Breast epithelium (tissue), 3 donors: ENCODE data around the gene KCNH2.

Source experiments
- CTCF ChIP-seq, 3 donors: fragments of 450-650 bp; IDR thresholded peaks; one replicate each; pipeline ENCODE4 v1.5.1; 2016 to 2017; ENCODE audit warnings: antibody characterized with exemption in 3 of 3, mild to moderate bottlenecking in 3 of 3, moderate library complexity in 3 of 3
- POLR2A ChIP-seq: fragments of 450-650 bp; IDR thresholded peaks from one replicate; pipeline ENCODE4 v1.6.1; 2016; ENCODE audit warnings: antibody characterized with exemption, mild to moderate bottlenecking, moderate library complexity
- POLR2AphosphoS5 ChIP-seq, 3 donors: sonication (generic); formaldehyde crosslinking; IDR thresholded peaks; one replicate each; pipeline ENCODE4 v1.6.1; 2017; ENCODE audit warnings: antibody characterized with exemption in 3 of 3

DNA sequence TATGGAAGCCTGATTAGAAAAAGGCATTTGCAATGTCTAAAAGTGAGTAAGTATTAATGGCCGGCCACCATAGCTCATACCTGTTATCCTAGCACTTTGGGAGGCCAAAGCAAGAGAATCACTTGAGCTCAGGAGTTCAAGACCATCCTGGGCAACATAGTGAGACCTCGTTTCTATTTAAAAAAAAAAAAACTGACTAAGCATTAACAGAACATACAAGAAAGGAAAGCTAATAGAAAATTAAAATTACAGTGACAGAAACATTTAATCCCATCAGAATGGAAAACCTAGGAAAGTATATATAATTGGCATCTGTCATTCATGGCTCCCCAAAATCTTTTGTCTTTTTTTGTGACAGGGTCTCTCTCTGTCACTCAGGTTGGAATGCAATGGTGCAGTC, 69.9 kb downstream of the KCNH2 start:
- TF ChIP-seq CTCF (IDR thresholded peaks at IDR 0.05) (no peak), POLR2A (no peak), POLR2AphosphoS5 (IDR thresholded peaks at IDR 0.05) (no peak)
